GM04504 (cell line): ENCODE data around the gene CCDC97.
A peak's percentile ranks its signal among the peaks of the same experiment; 100 is the strongest.
"Not testable (repeated sequence)": the region's sequence is repeated elsewhere in the genome, so short reads cannot be mapped to it uniquely, and the experiment has no call there.

ENCODE experiments used
- DNase-seq: peaks from one replicate; pipeline ENCODE4 v3.0.0-alpha.2; 2012; ENCODE audit warnings: low read depth

Gene CCDC97

DNA sequence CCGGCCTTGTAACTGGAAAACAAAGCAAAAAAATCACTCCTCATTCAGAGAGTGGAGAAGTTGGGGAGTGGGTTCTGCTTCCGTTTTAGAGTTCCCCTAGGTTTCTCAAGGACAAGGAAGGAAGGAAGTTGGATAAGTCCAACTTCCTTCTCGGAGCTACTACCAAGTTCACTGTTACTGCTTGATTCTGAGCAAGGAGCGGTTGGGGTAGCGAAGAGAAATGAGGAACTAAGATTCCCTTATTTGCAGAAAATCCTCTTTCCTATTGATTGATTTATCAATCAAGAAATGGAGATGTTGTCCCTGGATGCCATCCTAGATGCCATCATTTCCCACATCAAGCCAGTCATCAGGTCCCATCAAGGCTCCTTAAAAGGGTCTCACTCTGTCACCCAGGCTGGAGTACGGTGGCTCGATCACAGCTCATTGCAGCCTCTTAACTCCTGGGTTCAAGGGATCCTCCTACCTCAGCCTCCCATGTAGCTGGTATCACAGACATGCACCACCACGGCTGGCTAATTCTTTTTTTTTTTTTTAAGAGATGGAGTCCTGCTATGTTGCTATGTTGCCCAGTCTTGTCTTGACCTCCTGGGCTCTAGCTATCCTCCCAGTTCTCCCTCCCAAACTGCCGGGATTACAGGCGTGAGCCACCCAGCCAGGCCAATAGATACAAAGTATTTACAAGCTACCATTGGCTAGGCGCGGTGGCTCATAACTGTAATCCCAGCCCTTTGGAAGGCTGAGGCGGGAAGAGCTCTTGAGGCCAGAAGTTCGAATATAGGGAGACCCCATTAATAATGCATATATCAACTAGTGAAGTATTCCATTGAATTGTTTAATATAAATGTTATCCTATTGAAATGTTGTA, 54.8 kb downstream of the CCDC97 start:
- DNase-seq = no peak

DNA sequence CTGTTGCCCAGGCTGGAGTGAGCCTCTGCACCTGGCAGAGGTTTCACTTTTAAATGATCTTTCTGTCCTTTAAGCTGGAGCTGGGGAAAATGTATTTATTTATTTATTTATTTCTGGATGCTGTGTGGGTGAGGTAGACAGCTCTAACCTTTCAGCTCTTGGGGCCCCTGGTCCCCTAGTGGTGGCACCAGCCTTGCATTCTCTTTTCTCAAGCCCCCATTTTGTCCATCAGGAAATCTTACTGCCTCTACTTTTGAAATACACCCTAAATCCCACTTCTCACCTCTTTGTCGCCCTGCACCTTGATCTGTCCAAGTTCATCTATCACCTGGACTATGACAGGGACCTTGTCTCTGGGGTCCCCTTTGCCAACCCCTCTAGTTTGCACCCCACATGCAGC, 56.1 kb downstream of the CCDC97 start:
- DNase-seq = no peak

DNA sequence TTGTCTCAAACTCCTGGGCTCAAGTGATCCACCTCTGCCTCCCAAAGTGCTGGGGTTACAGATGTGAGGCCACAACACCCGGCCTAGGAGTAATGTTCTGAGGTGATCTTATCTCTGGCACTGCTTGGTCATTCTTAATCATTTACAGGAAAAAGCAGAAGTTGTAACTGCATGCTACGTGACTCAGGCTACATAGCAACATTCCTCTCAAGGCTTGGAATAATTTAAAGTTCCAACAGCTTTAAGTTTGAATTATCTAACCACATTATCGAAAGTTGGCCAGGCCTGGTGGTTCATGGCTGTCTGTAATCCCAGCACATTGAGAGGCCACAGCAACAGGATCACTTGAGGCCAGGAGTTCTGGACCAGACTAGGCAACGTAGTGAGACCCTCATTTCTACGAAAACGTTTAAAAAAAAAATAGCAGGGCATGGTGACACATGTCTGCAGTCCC, 57.9 kb downstream of the CCDC97 start:
- DNase-seq = peak; percentile 78

DNA sequence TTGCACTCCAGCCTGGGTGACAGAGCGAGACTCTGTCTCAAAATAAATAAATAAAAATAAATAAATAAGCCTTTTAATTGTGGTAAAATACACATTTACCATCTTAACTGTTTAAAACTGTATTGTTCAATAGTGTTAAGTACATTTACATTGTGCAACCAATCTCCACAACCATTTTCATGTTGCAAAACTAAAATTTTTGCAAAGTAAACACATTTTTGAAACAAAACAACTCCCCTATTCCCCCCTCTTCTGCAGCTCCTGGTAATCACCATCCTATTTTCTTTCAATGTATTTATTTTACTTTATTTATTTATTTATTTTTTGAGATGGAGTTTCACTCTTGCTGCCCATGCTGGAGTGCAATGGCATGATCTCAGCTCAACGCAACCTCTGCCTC, 59.8 kb downstream of the CCDC97 start:
- DNase-seq = no peak

DNA sequence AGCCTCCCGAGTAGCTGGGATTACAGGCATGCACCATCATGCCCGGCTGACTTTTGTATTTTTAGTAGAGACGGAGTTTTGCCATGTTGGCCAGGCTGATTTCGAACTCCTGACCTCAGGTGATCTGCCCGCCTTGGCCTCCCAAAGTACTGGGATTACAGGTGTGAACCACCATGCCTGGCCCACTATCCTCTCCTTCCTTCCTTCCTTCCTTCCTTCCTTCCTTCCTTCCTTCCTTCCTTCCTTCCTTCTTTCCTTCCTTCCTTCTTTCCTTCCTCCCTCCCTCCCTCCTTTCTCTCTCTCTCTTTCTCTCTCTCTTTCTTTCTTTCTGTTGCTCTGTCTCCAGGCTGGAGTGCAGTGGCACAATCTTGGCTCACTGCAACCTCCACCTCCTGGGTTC, 61.1 kb downstream of the CCDC97 start:
- not testable (repeated sequence) for DNase-seq

DNA sequence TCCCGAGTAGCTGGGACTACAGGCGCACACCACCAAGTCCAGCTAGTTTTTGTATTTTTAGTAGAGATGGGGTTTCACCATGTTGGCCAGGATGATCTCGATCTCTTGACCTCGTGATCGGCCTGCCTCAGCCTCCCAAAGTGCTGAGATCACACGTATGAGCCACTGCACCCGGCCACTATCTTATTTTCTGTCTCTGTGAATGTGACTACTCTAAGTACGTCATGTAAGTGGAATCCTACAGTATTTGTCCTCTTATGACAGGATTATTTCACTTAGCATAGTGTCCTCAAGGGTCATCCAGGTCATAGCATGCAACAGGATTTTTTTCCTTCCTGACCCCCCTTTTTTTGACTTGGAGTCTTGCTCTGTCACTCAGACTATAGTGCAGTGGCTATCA, 61.6 kb downstream of the CCDC97 start:
- DNase-seq = no peak

DNA sequence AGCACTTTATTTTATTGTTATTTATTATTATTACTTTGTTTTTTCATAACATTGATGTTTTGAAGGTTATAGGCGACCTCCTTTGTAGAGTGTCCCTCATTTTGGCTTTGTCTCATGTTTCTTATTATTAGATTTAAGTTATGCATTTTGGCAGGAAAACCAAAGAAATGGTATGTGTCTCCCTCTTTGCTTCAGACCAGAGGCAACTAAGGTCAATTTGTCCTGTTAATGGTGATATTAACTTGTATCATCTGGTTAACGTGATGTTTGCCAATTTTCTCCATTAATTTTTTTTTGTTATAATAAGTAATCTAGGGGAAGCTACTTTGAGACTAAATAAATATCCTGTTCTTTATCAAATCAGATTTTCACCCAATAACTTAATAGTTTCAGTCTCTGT, 62.5 kb downstream of the CCDC97 start:
- no peak for DNase-seq

DNA sequence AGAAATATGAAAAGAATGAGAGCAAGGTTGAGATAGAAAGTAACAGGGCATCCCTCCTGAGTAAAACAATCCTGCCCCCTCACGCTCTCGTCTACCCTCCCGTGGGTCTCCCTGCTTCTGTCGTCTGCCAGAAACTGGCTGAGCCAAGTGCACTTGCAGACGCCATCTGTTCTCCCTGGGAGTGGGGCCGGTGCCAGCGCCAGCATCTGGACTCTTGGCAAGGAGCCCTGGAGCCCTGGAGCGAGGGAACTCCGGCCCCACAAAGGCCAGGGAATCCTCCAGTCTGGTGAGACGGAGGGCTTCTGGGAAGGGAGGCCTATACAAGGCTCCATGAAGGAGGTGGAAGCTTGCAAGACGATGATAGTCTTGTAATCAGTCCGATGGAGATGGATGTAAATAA, 64.0 kb downstream of the CCDC97 start:
- peak; percentile 82 for DNase-seq
